NOMO-1 treated with dmso at 0.1 percent for 144 hours (cell line): Measurements from ENCODE around the gene SLC48A1.
A peak's percentile ranks its signal among the peaks of the same experiment; 100 is the strongest.

Experiments used
- DNase-seq: peaks from one replicate; lab custom pipeline; 2025; ENCODE audit not compliant: unreplicated experiment; lab: John Stamatoyannopoulos, UW

The SLC48A1 gene

DNA sequence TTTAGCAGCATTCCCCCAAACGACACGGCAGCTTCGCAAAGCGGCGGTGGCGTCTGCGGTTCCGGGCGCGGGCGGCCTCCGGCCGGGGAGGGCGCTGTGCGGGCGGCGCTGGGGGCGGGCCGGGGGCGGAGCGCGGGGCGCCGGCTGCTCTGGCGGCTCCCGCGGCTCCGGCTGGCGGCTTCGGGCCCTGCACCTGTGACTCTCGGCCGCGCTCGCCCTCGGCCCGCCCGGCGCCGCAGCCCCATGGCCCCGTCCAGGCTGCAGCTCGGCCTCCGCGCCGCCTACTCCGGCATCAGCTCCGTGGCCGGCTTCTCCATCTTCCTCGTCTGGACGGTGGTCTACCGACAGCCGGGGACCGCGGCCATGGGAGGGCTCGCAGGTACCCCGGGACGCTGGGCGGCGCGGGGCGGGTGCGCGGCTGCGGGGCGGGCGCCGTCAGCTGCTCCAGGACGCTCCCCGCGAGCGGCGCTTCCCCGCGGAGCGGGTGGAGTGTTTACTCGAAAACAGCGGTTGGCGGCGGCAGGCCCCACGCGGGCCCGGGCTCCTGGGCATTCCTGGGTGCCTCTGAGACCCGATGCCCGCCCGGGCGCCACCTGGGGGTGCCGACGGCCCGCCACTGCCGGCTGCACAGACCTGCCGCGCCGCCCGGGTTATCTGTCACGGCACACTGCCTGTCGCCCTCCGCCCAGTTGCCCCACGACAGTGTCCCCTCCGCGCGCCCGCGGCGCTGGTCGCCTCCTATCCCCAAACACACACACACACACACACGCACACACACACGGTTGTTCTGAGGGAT lies at the start of gene SLC48A1:
TSS of gene SLC48A1 (plus strand) at position 177 of the 796 bp plus-strand sequence. CDS start at position 244, 67 bp downstream.
- DNase-seq: peak; percentile 33

- DNase-seq: no peak
Observed at GRCh38 chr12:47725091-47725772, 47.8 kb upstream of the SLC48A1 start, which contains the start of gene ENDOU. TSS of gene ENDOU (minus strand) at chr12:47725490. CDS start at chr12:47725413, 77 bp downstream.

GRCh38 chr12:47725893-47726292 lies 47.1 kb upstream of the SLC48A1 start:
- DNase-seq: no peak

DNA sequence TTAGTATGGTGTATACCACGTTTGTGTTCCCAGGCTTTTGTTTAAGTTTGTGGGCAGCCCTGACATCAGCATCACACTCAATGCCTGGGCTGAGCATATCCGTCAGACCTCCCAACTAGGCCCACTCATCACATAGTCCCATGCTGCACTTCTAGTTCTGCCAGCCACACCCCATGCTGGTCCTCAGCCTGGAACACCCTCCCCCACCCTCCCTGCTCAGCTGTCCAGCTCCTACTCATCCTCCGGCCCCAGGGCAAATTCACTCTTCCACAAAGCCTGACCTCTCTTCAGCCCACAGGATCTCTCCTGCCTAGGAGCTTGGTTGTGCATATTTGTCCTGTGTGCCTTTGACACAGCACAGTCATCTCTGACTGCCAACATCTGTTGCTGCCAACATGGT lies 43.8 kb upstream of the SLC48A1 start:
- DNase-seq: no peak

GRCh38 chr12:47730341-47730744 lies 42.7 kb upstream of the SLC48A1 start:
- DNase-seq: no peak

- DNase-seq: no peak
Observed at GRCh38 chr12:47731723-47732122, 41.3 kb upstream of the SLC48A1 start.

GRCh38 chr12:47732504-47732903 lies 40.5 kb upstream of the SLC48A1 start:
- no peak for DNase-seq

- DNase-seq: no peak
Observed at GRCh38 chr12:47733142-47733541, 39.9 kb upstream of the SLC48A1 start.

DNA sequence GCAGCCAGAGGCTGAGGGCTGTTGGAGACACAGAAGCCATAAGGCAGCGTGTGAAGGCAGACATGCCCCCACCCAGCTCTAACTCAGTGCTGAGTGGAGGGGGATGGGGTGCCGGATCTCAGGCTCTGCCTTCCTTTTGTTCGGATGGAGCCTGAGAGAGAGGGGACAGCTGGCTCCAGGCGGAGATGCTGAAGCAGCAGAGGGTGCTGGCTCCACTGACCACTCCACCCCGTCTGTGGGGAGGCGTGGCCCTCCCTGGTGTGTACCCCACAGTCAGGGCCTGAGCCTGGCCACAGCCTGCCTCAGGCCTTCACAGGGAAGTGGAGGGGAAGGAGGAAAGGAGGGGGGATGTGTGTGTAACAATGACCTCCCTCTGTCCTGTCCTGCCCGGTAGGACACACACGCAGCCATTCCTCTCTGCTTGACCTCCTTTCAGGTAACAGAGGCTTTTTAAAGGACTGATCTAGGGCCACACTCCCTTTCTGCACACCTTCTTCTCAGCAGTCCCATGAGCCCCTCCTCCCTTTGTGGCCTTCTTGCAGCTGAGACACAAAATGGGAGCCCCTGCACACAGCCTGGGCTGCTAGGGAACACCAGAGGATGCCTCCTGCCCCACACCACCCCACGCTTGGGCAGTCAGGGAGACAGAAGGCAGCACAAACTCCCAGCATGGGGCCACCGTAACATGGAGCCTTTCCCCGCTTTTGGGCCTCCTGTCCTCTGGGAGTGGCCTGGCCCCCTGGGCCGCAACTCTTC lies 38.1 kb upstream of the SLC48A1 start:
- DNase-seq: no peak

- no peak for DNase-seq
Observed at GRCh38 chr12:47735649-47736048, 37.4 kb upstream of the SLC48A1 start.

- no peak for DNase-seq
Observed at GRCh38 chr12:47736216-47736615, 36.8 kb upstream of the SLC48A1 start.

DNA sequence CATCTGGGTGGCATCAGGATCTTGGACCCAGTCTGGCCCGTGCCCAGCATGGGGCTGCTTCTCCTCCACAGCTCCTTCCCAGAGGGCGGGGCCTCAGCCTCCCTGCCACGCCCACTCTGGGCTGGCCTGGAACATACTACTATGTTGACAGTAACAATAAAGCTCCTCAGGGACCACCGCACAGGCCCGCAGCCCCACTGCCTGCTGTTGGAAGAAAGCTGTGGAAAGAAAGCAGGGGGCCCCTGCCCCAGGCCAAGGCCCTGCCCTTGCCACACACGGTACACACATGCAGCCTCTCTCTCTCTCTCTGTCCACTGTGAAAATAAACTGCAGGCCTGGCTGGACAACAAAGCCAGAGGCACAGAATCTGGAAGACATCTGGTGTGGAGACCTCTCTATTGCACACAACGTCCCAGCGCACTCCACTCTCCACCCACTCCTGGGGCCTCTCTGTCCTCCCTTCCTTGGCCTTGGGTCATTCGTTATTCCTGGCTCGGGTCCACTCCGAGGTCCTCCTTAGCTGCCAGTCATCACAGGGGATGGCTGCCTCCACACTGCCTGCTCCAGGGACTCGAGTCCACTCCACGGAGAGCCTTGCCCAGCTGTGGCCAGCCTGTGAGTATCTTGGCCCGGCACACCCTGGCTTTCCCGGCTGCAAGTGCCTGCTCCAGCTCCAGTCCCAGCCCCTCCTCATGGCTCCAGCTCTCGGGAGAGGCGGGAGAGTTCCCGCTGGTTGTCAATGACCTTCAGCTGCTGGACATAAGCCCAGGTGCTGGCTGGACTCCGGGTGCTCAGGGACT lies 36.0 kb upstream of the SLC48A1 start:
- no peak for DNase-seq

DNA sequence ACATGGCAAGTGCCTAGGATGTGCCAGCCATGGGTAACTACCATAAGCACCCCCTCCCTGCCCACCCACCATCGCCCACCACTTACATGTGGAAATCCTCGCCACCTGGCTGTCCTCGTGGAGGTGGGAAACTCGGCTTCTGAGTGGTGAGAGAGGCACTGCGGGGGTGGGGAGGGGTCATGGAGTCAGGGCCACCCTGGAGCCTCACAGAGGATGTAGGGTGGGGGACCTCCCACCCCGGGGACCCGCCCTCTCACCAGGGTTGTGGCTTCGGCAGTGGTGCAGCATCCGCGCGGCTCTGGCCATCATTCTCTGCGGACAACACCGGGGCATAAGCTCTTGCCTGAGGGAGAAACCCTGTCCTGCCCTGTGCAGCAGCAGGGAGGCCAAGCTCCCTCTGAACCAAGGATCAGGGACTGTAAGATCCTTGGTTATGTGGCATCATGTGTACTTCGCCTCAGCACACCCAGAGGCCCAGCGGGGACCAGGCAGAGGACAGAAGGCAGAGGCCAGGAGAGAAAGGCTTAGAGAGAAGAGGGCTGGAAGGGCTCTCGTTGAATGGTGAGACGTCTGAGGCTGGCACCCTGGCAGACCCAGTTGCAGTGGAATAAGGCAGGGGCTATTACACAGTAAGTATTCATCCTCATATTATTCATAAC lies 35.0 kb upstream of the SLC48A1 start:
- no peak for DNase-seq

- no peak for DNase-seq
Observed at GRCh38 chr12:47739297-47739696, 33.7 kb upstream of the SLC48A1 start.

GRCh38 chr12:47739979-47740378 lies 33.1 kb upstream of the SLC48A1 start:
- no peak for DNase-seq

DNA sequence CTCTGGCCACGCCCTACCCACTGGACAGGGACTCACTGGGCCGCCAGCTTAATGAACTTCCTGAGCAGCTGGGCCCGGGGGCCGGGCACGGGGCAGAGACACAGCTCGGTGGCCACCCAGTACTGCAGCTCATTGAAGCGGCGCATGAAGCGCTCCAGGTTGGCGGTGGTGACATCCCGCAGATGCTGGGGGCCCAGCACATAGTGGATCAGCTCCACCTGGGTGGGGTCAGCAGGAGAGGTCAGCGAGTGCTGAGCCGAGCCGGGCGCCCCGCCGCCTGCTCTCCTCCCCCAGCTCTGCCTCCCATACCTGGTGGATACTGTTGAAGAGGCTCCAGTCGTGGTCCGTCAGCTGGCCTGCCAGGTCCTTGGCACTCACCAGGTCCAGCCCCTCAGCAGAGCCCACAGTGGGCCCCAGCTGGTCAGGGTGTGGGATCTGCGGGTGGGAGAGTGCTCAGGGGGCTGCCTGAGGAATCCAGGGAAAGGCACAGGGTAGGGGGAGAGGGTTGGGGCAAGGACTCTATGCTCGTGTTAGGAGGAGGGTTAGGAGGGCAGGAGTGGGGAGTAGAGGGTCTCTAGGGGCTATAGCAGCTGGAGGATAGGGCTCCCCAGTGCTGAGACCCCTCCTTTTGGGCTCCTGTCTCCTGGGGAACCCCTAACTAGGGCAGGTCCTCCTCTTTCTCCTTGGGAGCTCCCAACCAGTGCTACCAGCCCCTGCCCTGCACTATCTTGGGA lies 32.3 kb upstream of the SLC48A1 start:
- no peak for DNase-seq

- DNase-seq: no peak
Observed at GRCh38 chr12:47741340-47741703, 31.7 kb upstream of the SLC48A1 start.

DNA sequence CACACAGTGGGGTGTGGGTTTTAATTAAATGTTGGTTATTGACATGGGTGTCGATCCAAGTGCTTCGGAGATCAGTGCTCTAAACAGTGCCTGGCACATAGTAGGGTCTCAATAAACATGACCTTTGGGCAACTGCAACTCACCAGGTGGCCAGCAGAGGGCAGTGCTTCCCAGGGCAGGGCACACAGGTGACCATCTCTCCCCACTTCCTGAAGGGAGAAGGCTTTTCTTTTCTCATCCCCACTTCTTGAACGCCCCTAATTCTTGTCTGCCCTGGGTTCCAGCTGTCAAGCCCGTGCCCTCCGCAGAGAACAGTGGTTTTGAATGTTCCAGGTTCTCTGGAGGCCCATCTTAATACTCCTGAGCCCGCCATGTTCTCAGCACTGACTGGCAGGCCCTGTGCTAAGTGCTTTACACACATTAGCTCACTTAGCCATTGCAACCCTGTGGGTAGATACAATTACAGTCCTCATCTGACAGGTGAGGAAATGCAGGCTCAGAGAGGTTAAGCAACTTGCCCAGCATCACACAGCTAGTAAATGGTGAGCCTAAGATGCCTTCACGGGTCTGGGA lies 30.7 kb upstream of the SLC48A1 start:
- DNase-seq: no peak

DNA sequence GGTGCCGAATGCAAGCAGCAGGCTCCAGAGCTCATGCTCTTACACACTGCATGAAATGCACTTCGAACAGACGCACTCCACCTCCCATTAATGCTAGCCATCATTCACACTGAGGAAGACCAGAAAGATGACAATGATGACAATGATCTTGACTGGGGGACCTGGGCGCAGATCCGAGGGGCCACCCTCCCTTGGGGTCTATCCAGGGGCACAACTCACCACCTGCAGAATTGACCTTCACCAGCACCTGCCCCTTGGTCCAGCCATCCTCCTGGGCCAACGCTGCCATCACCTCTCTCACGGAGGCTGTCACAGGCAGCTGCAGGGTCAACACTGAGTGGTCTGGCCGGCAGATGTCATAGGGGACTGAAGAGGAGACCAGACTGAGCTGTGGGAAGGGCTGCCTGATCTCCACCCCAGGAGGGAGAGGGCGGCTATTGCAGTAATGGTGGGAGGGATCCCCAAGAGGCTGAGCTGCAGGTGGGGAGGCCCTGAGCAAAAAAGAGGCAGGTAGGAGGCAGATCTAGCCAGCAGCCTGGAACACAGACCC lies 29.7 kb upstream of the SLC48A1 start:
- no peak for DNase-seq
